GM23248 (cell line): ENCODE data around the gene PIEZO1. TPM values are rescaled to one million over a fixed set of nuclear protein-coding genes. Genes with fewer than 3 reads are reported as not detected.

Source experiments
- DNase-seq: peaks from one replicate; pipeline ENCODE4 v3.0.0-alpha.2; 2015
- H2AFZ ChIP-seq: fragments of 200-600 bp; sonication (generic); 2 replicates; pipeline ENCODE4 v1.6.1; 2016; ENCODE audit warnings: antibody characterized with exemption
- H3F3A ChIP-seq: fragments of 200-600 bp; sonication (generic); 2 replicates; pipeline ENCODE4 v1.6.1; 2016; ENCODE audit warnings: mild to moderate bottlenecking, antibody characterized with exemption, mixed run types; ENCODE audit not compliant: insufficient read depth
- H3K27ac ChIP-seq: fragments of 200-600 bp; sonication (generic); 2 replicates; pipeline ENCODE4 v1.5.1; 2016; ENCODE audit warnings: mild to moderate bottlenecking
- H3K27me3 ChIP-seq: fragments of 200-600 bp; sonication (generic); replicated peaks from 2 replicates; pipeline ENCODE4 v1.6.1; 2016; ENCODE audit warnings: mild to moderate bottlenecking; ENCODE audit not compliant: insufficient read depth
- H3K36me3 ChIP-seq: fragments of 200-600 bp; sonication (generic); 2 replicates; pipeline ENCODE4 v1.6.1; 2016; ENCODE audit warnings: low read depth, mild to moderate bottlenecking
- H3K4me1 ChIP-seq: fragments of 200-600 bp; sonication (generic); 2 replicates; pipeline ENCODE4 v1.6.1; 2016; ENCODE audit warnings: mild to moderate bottlenecking; ENCODE audit not compliant: insufficient read depth
- H3K4me2 ChIP-seq: fragments of 200-600 bp; sonication (generic); one replicate; pipeline ENCODE4 v1.6.1; 2016; ENCODE audit warnings: mild to moderate bottlenecking; ENCODE audit not compliant: unreplicated experiment
- H3K4me3 ChIP-seq: fragments of 200-600 bp; sonication (generic); 2 replicates; pipeline ENCODE4 v1.5.1; 2016; ENCODE audit warnings: mild to moderate bottlenecking
- H3K79me2 ChIP-seq: fragments of 200-600 bp; sonication (generic); 2 replicates; pipeline ENCODE4 v1.6.1; 2016; ENCODE audit warnings: mild to moderate bottlenecking; ENCODE audit not compliant: insufficient read depth
- H3K9ac ChIP-seq: fragments of 200-600 bp; sonication (generic); 2 replicates; pipeline ENCODE4 v1.6.1; 2016; ENCODE audit warnings: mild to moderate bottlenecking
- H3K9me2 ChIP-seq: fragments of 200-600 bp; sonication (generic); 2 replicates; pipeline ENCODE4 v1.6.1; 2016; ENCODE audit warnings: mixed run types, mild to moderate bottlenecking, moderate library complexity; ENCODE audit not compliant: insufficient read depth
- H3K9me3 ChIP-seq: fragments of 200-600 bp; sonication (generic); one replicate; pipeline ENCODE4 v1.6.1; 2017; ENCODE audit warnings: low read depth
- H4K20me1 ChIP-seq: fragments of 200-600 bp; sonication (generic); 2 replicates; pipeline ENCODE4 v1.6.0; 2016; ENCODE audit not compliant: insufficient read depth
- EZH2 ChIP-seq: fragments of 200-600 bp; sonication (generic); IDR thresholded peaks from 2 replicates; pipeline ENCODE4 v1.6.1; 2018; ENCODE audit warnings: antibody characterized with exemption, mild to moderate bottlenecking; ENCODE audit not compliant: insufficient read depth, poor library complexity, severe bottlenecking
- EZH2phosphoT487 ChIP-seq: fragments of 200-600 bp; sonication (generic); IDR thresholded peaks from 2 replicates; pipeline ENCODE4 v1.6.1; 2018; ENCODE audit warnings: antibody characterized with exemption, moderate library complexity, mild to moderate bottlenecking, low read depth; ENCODE audit not compliant: insufficient read depth
- WGBS, 2 experiments: methylation state at CpG; one replicate each; pipeline ENCODE4 v1.1.6; 2015 to 2017; ENCODE audit warnings: low lambda C conversion rate in 2 of 2, low coverage in 1 of 2; ENCODE audit errors: missing lambda C conversion rate in 2 of 2; 5-methylcytosine and 5-hydroxymethylcytosine counted together
- in situ Hi-C: fragments of 300-500 bp; cut with MboI; formaldehyde crosslinking; loops from 2 replicates; pipeline ENCODE4 v1.15.0; 2020
- polyA plus RNA-seq: library from polyadenylated mRNA; unstranded; fragments of >200 nt; fragmentation: Nextera tagmentation; extraction: Ambion mirVana; gene quantifications from 2 replicates; pipeline ENCODE4 v1.2.1, GENCODE V29; 2016
- total RNA-seq: library from RNA; depleted of rRNA; stranded (reverse); fragments of >200 nt; shearing (Covaris generic); gene quantifications from 2 replicates; pipeline ENCODE4 v1.2.3, GENCODE V29; 2014

Gene PIEZO1
- total and polyA plus RNA-seq, 2 experiments from 2014 or later, result 95.3 to 223 TPM

GRCh38 chr16:88693420-88694177 is 91.4 kb downstream of the PIEZO1 start:
- in situ Hi-C loops, result no loop called here
- DNase-seq, result no peak
- Histone ChIP-seq H3K9me2 (no peaks in the 10 kb centered on the region), H3K4me1 (no peaks in the 10 kb centered on the region), H4K20me1 (no peaks in the 10 kb centered on the region), H3K9me3 (no peaks in the 10 kb centered on the region), H3K36me3 (no peaks in the 10 kb centered on the region), H3K9ac (no peak overlapping the region), H3K79me2 (no peaks in the 10 kb centered on the region), H3F3A (no peaks in the 10 kb centered on the region), H3K27me3 (no peaks in the 10 kb centered on the region), H2AFZ (no peak overlapping the region), H3K4me3 (no peak overlapping the region), H3K4me2 (no peak overlapping the region), H3K27ac (no peak overlapping the region)
- 86 to 91% methylated on average over 29 to 39 of the region's 39 CpGs for WGBS, 2 experiments
- TF ChIP-seq EZH2, result no peak

GRCh38 chr16:88692861-88693260 is 92.2 kb downstream of the PIEZO1 start:
- WGBS, 2 experiments, result 79 to 80% methylated on average over 10 of the region's 10 CpGs
- H3K4me3 ChIP-seq, result no peak overlapping the region
- no peaks in the 10 kb centered on the region for H3K9me3 ChIP-seq
- H3K36me3 ChIP-seq, result no peaks in the 10 kb centered on the region
- H3K4me1 ChIP-seq, result no peaks in the 10 kb centered on the region
- H3K27me3 ChIP-seq, result peaks cover 4% of the 10 kb centered on the region; the same call in 1 of the 2 replicates
- no peaks in the 10 kb centered on the region for H3F3A ChIP-seq
- no peak overlapping the region for H3K9ac ChIP-seq
- TF ChIP-seq EZH2, result no peak
- no peak for TF ChIP-seq EZH2phosphoT487
- H3K4me2 ChIP-seq, result no peak overlapping the region
- H3K79me2 ChIP-seq, result no peaks in the 10 kb centered on the region
- no peak for DNase-seq
- H3K9me2 ChIP-seq, result no peaks in the 10 kb centered on the region
- no peaks in the 10 kb centered on the region for H4K20me1 ChIP-seq
- no peak overlapping the region for H2AFZ ChIP-seq
- H3K27ac ChIP-seq, result no peak overlapping the region
- in situ Hi-C loops, result no loop called here

DNA sequence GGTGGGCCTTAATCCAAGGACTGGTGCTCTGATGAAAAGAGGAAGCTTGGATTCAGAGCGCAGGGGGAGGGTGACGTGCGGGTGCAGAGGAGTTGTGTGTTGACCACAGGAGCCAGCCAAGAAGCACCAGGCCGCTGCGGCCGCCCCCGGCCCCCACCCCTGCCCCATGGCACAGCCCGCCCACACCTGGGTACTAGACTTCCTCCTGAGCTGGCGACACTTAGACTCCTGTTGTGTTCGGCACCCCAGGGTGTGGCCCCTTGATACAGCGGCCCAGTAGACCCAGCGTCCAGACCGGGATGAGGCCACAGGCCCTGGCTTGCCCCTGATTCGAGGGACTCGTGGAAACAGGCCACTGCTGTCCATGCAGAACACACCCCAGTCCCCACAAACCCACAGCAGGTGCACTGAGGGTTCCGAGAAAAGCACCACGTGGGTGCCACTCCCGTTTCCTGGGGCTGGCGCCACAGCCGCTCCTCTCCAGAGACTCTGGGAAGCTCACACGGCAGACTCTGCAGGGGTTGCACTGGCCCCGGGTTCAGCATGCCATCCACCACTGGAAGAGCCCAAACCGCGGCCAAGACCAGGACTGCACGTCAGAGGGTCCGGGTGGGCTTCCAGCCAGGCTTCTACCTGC is 93.0 kb downstream of the PIEZO1 start:
- no peaks in the 10 kb centered on the region for H3K79me2 ChIP-seq
- peaks cover 10% of the 10 kb centered on the region for H3K27me3 ChIP-seq
- no peak for DNase-seq
- no peaks in the 10 kb centered on the region for H4K20me1 ChIP-seq
- in situ Hi-C loops, result no loop called here
- no peak overlapping the region for H3K9ac ChIP-seq
- no peaks in the 10 kb centered on the region for H3K9me3 ChIP-seq
- H2AFZ ChIP-seq, result no peak overlapping the region
- H3K27ac ChIP-seq, result no peak overlapping the region
- no peaks in the 10 kb centered on the region for H3K36me3 ChIP-seq
- no peaks in the 10 kb centered on the region for H3K9me2 ChIP-seq
- H3K4me3 ChIP-seq, result no peak overlapping the region
- no peaks in the 10 kb centered on the region for H3K4me1 ChIP-seq
- H3K4me2 ChIP-seq, result no peak overlapping the region
- WGBS, 2 experiments, result 79 to 82% methylated on average over 20 to 26 of the region's 26 CpGs
- no peak for TF ChIP-seq EZH2phosphoT487
- no peak for TF ChIP-seq EZH2
- no peaks in the 10 kb centered on the region for H3F3A ChIP-seq

DNA sequence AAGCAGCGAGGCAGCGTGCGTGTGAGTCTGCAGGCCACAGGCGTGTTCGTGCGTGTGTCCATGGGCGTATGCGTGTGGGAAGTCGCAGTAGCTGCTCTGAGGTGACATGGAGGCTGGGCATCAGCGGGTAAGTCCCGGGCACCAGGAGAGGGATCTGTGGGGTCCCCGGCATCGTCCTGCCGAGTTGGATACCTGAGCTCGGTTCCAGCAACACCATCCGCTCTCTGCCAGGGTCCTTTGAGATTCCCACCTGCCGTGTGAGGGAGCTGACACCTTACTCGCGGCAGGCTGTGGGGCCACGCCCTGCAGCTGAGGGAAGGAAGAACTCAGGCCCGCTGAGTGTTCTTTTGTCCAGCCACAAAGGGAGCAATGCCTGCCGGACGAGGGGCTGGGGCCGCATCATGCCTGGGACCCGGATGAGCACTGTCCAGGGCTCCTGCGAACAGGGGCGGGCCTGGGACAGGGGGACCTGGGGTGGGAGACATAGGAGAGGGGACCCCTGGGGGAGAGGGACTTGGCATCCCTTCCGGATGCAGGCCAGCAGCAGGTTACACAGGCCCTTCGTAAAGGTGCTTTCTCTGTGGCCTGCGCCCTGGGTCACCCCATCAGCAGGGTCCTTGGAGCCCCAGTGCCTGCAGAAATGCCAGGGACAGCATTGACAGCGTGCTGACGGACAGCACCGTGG is 93.7 kb downstream of the PIEZO1 start:
- no peaks in the 10 kb centered on the region for H3F3A ChIP-seq
- H3K9me3 ChIP-seq, result no peaks in the 10 kb centered on the region
- in situ Hi-C loops, result no loop called here
- no peak overlapping the region for H3K27ac ChIP-seq
- WGBS, 2 experiments, result 85 to 89% methylated on average over 33 of the region's 33 CpGs
- no peak for DNase-seq
- no peak overlapping the region for H3K4me2 ChIP-seq
- H4K20me1 ChIP-seq, result no peaks in the 10 kb centered on the region
- H3K9me2 ChIP-seq, result no peaks in the 10 kb centered on the region
- H3K79me2 ChIP-seq, result no peaks in the 10 kb centered on the region
- no peak overlapping the region for H2AFZ ChIP-seq
- no peak overlapping the region for H3K9ac ChIP-seq
- peaks cover 10% of the 10 kb centered on the region for H3K27me3 ChIP-seq
- no peaks in the 10 kb centered on the region for H3K36me3 ChIP-seq
- TF ChIP-seq EZH2 (no peak), EZH2phosphoT487 (no peak)
- no peak overlapping the region for H3K4me3 ChIP-seq
- no peaks in the 10 kb centered on the region for H3K4me1 ChIP-seq
